Measurements from ENCODE around the gene PLEKHO2.
"Not testable (repeated sequence)": the region's sequence is repeated elsewhere in the genome, so short reads cannot be mapped to it uniquely, and the experiment has no call there.

The PLEKHO2 gene, protein sequence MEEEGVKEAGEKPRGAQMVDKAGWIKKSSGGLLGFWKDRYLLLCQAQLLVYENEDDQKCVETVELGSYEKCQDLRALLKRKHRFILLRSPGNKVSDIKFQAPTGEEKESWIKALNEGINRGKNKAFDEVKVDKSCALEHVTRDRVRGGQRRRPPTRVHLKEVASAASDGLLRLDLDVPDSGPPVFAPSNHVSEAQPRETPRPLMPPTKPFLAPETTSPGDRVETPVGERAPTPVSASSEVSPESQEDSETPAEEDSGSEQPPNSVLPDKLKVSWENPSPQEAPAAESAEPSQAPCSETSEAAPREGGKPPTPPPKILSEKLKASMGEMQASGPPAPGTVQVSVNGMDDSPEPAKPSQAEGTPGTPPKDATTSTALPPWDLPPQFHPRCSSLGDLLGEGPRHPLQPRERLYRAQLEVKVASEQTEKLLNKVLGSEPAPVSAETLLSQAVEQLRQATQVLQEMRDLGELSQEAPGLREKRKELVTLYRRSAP

DNA sequence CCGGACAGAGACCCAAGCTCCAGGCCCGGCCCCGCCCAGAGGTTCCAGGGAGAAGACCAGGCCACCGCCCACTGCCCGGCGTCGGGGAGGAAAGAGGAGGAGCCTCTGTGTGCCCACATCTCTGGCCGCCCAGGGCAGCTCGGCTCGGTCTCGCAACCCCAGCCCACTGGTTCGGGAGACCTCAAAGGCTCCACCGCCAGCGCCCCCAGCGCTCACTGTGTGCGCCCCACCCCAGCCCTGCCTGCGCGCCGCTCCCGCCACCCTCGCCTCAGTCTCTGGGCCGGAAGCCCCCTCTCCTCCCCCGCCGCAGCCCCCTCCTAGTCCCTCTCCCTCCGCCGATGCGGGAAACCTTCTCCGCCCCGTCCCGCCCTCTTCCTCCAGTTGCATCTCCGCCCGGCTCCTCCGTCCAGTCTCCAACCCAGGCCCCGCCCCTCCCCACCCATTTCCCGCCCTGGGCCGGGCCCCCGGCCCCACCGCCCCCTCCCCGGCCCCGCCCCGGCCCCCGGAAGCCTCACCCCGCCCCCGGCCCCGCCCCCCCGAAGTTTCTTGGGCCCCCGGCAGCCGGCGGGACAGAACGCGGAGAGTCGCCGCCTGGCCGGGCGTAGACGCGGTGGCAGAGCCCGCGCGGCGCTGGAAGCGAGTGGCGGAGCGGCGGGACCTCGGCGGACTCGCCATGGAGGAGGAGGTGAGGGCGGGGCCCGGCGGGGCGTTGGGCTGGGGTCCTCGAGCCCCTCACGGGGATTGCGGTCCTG is at the start of gene PLEKHO2:
PLEKHO2 (plus strand) TSS at position 572 of the 752 bp plus-strand sequence; CDS start at position 674, 102 bp downstream.
- Mint-ChIP-seq H3K4me1 (peaks cover 55% of the 10 kb centered on the region), H3K9me3 (no peaks in the 10 kb centered on the region), H3K27ac (peak within 1 kb of the TSS; percentile 96), H3K4me3 (peak within 1 kb of the TSS; percentile 100), H3K36me3 (peaks cover 3% of the 10 kb centered on the region), H3K27me3 (no peaks in the 10 kb centered on the region)
- DNase-seq (ENCODE audit: low spot score in 2 of 2) (peak; percentile 73), ATAC-seq (ENCODE audit: low read depth) (peak; percentile 76)

DNA sequence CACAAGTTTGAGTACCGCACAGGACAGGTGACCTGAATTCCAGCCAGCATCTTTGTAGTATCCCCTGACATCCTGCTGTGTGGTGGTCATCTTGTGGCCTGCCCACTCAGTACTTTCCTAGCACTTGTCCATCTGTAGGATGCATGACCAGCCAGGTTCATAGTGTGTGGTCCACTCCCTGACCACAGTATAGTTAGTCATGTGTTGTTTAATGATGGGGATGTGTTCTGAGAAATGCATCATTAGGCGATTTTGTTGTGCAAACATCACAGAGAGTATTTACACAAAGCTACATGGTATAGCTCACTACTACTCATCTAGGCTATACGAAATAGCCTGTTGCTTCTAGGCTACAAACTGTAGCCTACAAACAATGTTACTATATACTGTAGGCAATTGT is 49.4 kb upstream of the PLEKHO2 start:
- H3K9me3 Mint-ChIP-seq, result no peaks in the 10 kb centered on the region
- no peaks in the 10 kb centered on the region for H3K27me3 Mint-ChIP-seq
- no peaks in the 10 kb centered on the region for H3K4me1 Mint-ChIP-seq
- DNase-seq (ENCODE audit: low spot score in 2 of 2), result no peak
- no peaks in the 10 kb centered on the region for H3K36me3 Mint-ChIP-seq
- ATAC-seq (ENCODE audit: low read depth), result no peak
- no peak overlapping the region for H3K27ac Mint-ChIP-seq
- H3K4me3 Mint-ChIP-seq, result no peak overlapping the region

DNA sequence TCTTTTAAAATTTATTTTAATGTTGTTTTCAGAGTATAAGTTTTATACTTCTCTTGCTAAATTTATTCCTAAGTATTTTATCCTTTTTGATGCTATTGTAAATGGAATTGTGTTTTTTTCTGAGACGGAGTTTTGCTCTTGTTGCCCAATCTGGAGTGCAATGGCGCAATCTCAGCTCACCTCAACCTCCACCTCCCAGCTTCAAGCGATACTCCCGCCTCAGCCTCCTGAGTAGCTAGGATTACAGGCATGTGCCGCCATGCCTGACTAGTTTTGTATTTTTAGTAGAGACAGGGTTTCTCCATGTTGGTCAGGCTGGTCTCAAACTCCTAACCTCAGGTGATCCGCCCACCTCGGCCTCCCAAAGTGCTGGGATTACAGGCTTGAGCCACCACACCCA is 46.4 kb upstream of the PLEKHO2 start:
- not testable (repeated sequence) for DNase-seq (ENCODE audit: low spot score in 2 of 2); H3K27ac Mint-ChIP-seq; H3K27me3 Mint-ChIP-seq; ATAC-seq (ENCODE audit: low read depth); H3K9me3 Mint-ChIP-seq; H3K36me3 Mint-ChIP-seq; H3K4me1 Mint-ChIP-seq; H3K4me3 Mint-ChIP-seq

DNA sequence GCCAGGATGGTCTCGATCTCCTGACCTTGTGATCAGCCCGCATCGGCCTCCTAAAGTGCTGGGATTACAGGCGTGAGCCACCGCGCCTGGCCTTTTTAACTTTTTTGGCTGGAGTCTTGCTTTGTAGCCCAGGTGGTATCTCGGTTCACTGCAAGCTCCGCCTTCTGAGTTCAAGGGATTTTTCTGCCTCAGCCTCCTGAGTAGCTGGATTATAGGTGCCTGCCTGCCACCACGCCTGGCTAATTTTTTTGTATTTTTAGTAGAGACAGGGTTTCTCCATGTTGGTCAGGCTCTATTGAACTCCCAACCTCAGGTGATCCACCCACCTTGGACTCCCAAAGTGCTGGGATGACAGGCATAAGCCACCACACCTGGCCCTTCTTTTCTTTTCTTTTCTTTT is 45.8 kb upstream of the PLEKHO2 start:
- not testable (repeated sequence) for H3K27ac Mint-ChIP-seq; H3K36me3 Mint-ChIP-seq; DNase-seq (ENCODE audit: low spot score in 2 of 2); H3K27me3 Mint-ChIP-seq; H3K4me1 Mint-ChIP-seq; ATAC-seq (ENCODE audit: low read depth); H3K9me3 Mint-ChIP-seq; H3K4me3 Mint-ChIP-seq

DNA sequence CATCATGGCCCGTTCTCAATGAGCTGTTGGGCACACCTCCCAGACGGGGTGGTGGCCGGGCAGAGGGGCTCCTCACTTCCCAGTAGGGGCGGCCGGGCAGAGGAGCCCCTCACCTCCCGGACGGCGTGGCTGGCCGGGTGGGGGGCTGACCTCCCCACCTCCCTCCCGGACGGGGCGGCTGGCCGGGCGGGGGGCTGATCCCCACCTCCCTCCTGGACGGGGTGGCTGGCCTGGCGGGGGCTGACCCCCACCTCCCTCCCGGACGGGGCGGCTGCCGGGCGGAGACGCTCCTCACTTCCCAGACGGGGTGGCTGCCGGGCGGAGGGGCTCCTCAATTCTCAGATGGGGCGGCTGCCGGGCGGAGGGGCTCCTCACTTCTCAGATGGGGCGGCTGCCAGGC is 42.8 kb upstream of the PLEKHO2 start:
- not testable (repeated sequence) for DNase-seq (ENCODE audit: low spot score in 2 of 2); H3K4me1 Mint-ChIP-seq; H3K9me3 Mint-ChIP-seq; H3K36me3 Mint-ChIP-seq; H3K27ac Mint-ChIP-seq; H3K4me3 Mint-ChIP-seq; H3K27me3 Mint-ChIP-seq; ATAC-seq (ENCODE audit: low read depth)

DNA sequence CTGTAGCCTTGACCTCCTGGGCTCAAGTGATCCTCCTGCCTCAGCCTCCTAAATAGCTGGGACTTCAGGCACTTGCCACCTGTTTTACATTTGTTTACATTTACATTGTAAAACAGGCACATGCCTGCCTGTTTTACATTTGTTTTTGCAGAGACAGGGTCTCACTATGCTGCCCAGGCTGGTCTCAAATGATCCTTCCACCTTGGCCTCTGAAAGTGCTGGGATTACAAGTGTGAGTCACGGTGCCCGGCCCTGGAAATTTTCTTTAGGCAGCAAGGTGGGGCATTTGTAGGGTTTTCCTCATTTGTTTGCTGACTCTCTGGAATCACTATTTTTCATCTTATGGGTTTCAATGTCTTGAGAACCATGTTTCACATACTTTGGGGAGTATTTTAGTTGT is 41.2 kb upstream of the PLEKHO2 start:
- Mint-ChIP-seq H3K9me3 (no peaks in the 10 kb centered on the region), H3K36me3 (no peaks in the 10 kb centered on the region), H3K27ac (no peak overlapping the region), H3K4me1 (no peaks in the 10 kb centered on the region), H3K27me3 (no peaks in the 10 kb centered on the region), H3K4me3 (no peak overlapping the region)
- no peak for ATAC-seq (ENCODE audit: low read depth)
- no peak for DNase-seq (ENCODE audit: low spot score in 2 of 2)

DNA sequence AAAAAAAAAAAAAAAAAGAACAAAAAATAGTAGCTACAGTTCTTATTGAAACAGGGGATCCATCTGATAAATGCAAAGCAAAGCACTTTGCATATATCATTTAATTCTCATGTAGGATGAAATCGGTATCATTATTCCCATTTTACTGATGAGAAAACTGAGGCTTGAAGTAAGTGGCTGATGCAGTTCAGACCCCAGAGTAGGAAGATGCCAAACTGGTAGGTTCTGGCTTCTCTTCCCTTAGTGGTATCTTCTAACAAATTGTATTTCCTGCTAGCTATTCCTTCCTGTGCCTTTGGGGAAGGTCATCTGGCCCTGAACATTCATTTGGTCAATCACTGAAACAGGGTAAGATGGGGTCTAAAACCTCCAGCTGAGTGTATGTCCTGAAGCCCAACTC is 38.2 kb upstream of the PLEKHO2 start:
- DNase-seq (ENCODE audit: low spot score in 2 of 2) (no peak), ATAC-seq (ENCODE audit: low read depth) (no peak)
- no peaks in the 10 kb centered on the region for H3K4me1 Mint-ChIP-seq
- H3K27me3 Mint-ChIP-seq, result peaks cover 2% of the 10 kb centered on the region
- no peak overlapping the region for H3K27ac Mint-ChIP-seq
- H3K36me3 Mint-ChIP-seq, result no peaks in the 10 kb centered on the region
- H3K4me3 Mint-ChIP-seq, result no peak overlapping the region
- H3K9me3 Mint-ChIP-seq, result no peaks in the 10 kb centered on the region

DNA sequence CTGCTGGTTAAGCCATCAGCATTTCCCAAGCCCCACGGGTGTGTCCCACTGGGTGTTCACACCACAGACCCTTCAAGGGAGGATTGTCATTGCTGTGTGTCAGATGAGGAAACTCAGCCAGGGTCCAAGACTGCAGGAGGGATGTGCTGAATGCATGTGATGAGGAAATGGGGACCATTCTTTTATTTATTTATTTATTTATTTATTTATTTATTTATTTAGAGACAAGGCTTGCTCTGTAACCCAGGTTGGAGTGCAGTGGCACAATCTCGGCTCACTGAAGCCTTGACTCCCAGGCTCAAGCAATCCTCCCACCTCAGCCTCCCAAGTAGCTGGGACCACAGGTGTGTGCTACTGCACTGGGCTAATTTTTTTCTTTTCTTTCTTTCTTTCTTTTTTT is 37.1 kb upstream of the PLEKHO2 start:
- no peak overlapping the region for H3K4me3 Mint-ChIP-seq
- H3K27me3 Mint-ChIP-seq, result peaks cover 4% of the 10 kb centered on the region
- DNase-seq (ENCODE audit: low spot score in 2 of 2) (no peak), ATAC-seq (ENCODE audit: low read depth) (no peak)
- no peaks in the 10 kb centered on the region for H3K4me1 Mint-ChIP-seq
- no peaks in the 10 kb centered on the region for H3K36me3 Mint-ChIP-seq
- H3K27ac Mint-ChIP-seq, result no peak overlapping the region
- H3K9me3 Mint-ChIP-seq, result no peaks in the 10 kb centered on the region

DNA sequence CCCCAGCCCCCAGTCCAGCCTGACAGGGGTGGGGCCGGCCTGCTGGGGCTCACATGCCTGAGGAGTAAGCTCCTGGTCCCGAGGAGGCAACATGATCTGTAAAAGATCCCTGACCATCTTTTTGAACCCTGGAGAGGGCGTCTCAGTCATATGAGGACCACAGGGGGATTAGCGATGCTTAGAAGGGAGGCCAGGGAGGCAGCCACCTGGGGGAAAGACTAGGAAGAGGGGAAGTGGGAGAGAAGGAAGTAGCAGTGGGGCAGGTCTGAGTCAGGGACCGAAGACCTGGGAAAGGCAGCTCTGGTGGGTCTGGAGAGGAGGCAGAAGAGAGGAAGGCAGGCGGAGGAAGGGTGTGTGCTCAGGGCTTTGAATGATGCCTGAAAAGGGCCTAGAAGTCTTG is 35.2 kb upstream of the PLEKHO2 start:
- H3K4me1 Mint-ChIP-seq, result peaks cover 3% of the 10 kb centered on the region
- DNase-seq (ENCODE audit: low spot score in 2 of 2), result no peak
- H3K27me3 Mint-ChIP-seq, result peaks cover 4% of the 10 kb centered on the region
- no peaks in the 10 kb centered on the region for H3K36me3 Mint-ChIP-seq
- ATAC-seq (ENCODE audit: low read depth), result no peak
- H3K4me3 Mint-ChIP-seq, result no peak overlapping the region
- no peaks in the 10 kb centered on the region for H3K9me3 Mint-ChIP-seq
- no peak overlapping the region for H3K27ac Mint-ChIP-seq

DNA sequence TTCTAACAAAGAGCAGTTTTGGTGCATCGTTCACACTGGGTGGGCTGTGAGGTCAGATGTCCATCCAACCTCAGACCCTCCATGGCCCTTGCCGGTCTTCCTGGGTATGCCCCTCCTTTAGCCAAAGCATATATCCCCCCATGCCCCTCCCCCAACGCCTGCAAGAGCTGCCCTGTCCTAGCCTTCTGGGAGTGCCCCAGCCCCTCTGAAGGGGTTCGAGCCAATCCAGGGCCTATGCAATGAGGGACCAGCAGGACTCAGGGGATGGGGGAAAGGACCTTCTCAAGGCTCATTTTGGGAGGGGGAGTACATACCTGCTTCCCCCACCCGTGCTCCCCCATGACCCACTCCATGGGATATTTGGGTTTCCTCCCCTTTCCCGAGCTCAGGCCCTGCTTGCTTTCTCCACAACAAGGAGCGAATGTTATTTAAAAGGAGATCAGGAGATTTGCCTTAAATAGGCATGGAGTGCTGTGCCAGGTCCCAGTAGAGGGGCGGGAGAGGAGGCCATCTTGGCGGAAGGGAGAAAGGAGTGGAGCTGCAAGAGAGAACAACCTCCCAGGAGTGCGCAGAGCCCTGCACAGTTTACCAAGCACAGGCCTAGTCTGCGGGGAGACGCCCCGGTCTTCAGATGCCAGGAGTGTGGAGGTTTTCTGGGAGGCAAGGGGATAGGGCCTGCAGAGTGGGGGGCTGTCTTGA is 34.5 kb upstream of the PLEKHO2 start:
- Mint-ChIP-seq H3K36me3 (no peaks in the 10 kb centered on the region), H3K4me3 (no peak overlapping the region), H3K4me1 (peaks cover 6% of the 10 kb centered on the region), H3K27ac (no peak overlapping the region), H3K9me3 (no peaks in the 10 kb centered on the region), H3K27me3 (peaks cover 4% of the 10 kb centered on the region)
- ATAC-seq (ENCODE audit: low read depth), result no peak
- DNase-seq (ENCODE audit: low spot score in 2 of 2), result no peak

DNA sequence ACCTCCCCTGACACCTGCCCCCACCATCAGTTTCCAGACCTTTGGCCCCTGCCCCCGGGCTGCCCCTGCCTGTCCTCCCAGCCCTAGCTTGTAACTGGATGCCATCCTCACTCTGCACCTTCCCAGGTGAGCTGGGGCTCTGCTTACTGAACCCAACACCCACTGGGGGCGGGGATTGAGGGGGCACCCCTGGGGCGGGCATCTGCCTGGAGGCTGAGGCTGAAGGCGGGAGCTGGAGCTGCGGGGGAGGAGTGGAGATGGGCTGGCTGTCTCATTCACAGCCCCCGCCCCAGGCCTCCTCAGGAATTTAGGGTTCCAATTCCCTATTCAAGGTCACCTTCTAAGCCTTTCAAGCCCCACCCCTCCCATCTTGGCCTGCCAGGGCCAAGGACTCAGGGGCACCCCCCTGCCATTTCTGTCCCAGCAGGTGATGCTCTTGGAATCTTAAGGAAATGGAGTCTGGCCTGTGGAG is 33.9 kb upstream of the PLEKHO2 start:
- peaks cover 6% of the 10 kb centered on the region for H3K4me1 Mint-ChIP-seq
- no peak for ATAC-seq (ENCODE audit: low read depth)
- H3K9me3 Mint-ChIP-seq, result no peaks in the 10 kb centered on the region

DNA sequence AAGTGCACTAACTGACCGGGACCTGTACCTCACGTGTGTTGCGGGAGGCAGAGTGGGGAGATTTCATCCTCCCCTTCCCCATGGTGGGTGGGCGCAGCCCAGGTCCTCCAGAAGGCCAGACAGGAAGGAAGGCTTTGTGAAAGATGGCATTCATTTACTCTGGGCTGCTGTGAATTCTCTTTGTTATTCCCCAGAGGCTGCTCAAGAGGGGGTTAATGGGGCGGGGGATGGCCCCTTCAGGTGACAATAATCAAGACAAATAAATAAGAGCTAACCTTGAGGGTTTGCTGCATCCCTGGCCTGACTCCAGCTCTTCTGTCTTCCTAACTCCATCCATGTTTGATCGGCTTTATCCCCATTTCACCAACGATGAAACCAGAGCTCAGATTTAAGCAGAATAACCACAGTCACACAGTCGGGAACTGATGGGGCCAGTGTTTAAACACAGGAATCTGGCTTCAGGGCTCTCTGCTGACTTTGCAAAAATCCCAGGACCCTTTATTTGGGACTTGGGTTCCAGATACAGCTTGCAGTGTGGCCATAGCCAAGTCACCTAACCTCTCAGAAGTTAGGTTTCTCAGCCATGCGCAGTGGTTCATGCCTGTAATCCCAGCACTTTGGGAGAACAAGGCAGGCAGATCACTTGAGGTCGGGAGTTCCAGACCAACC is 32.8 kb upstream of the PLEKHO2 start:
- DNase-seq (ENCODE audit: low spot score in 2 of 2), result no peak
- Mint-ChIP-seq H3K36me3 (no peaks in the 10 kb centered on the region), H3K27ac (no peak overlapping the region), H3K4me1 (peaks cover 9% of the 10 kb centered on the region), H3K9me3 (no peaks in the 10 kb centered on the region), H3K27me3 (peaks cover 4% of the 10 kb centered on the region), H3K4me3 (no peak overlapping the region)
- no peak for ATAC-seq (ENCODE audit: low read depth)

More for the DNA sequence above, 33.9 kb upstream of the PLEKHO2 start:
- Mint-ChIP-seq H3K27me3 (peaks cover 4% of the 10 kb centered on the region), H3K4me3 (no peak overlapping the region), H3K27ac (no peak overlapping the region), H3K36me3 (no peaks in the 10 kb centered on the region)
- no peak for DNase-seq (ENCODE audit: low spot score in 2 of 2)

DNA sequence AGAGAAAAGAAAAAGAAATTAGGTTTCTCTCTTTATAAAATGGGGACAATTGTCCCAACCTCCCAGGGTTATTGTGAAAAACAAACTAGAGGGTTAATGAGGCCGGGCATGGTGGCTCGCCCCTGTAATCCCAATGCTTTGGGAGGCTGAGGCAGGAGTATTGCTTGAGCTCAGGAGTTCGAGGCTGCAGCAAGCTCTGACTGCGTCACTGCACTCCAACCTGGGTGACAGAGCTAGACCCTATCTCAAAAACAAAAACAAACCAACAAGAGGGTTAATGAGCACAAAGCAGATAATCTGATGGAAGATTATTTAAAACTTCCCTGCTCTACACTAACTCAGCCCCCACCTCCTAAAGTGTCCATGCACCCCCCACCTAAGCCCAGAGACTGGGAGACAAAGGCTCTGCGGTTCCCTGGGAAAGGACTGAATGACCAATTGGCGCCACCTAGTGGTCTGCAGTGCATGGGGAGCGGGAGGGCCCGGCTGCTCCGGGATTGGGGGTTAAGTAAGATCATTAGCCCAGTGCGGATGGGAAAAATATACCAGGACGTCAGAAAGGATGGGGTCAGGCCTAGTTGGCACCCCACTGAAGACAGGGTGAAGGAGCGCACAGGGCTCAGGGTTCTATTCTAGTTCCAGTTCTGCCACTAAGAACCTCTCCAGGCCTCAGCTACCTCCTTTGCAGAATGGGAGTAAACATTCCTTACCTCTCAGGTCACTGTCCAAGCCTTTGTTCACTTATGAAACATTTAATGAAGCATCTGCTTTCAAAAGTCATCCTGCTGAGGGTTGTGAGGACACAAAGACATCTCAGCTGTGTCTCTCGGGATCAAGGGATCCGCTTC is 31.8 kb upstream of the PLEKHO2 start:
- DNase-seq (ENCODE audit: low spot score in 2 of 2), result peak; percentile 65 to 72
- no peaks in the 10 kb centered on the region for H3K36me3 Mint-ChIP-seq
- no peak overlapping the region for H3K4me3 Mint-ChIP-seq
- peaks cover 9% of the 10 kb centered on the region for H3K4me1 Mint-ChIP-seq
- no peaks in the 10 kb centered on the region for H3K9me3 Mint-ChIP-seq
- ATAC-seq (ENCODE audit: low read depth), result peak; percentile 77
- H3K27ac Mint-ChIP-seq, result no peak overlapping the region
- H3K27me3 Mint-ChIP-seq, result peaks cover 4% of the 10 kb centered on the region
